GM20431 (cell line): ENCODE data around the gene KRT77.
"Not testable (repeated sequence)": the region's sequence is repeated elsewhere in the genome, so short reads cannot be mapped to it uniquely, and the experiment has no call there.

Experiments
- in situ Hi-C: fragments of 300-500 bp; cut with MseI, MboI; formaldehyde crosslinking; loops from one replicate; pipeline ENCODE4 v1.15.0; 2020; ENCODE audit warnings: low sequenced_read_pairs; ENCODE audit not compliant: unreplicated experiment

Gene KRT77

GRCh38 chr12:52703424-52703823 is at the start of gene KRT77:
Gene KRT77, minus strand, starts transcription at chr12:52703524. Its CDS starts 90 bp downstream, at chr12:52703434.
- in situ Hi-C loops = no loop called here

- in situ Hi-C loops = no loop called here
These were observed 49.2 kb upstream of the KRT77 start for GRCh38 chr12:52752516-52752915.

- in situ Hi-C loops = no loop called here
These were observed 48.5 kb upstream of the KRT77 start for GRCh38 chr12:52751795-52752194.

DNA sequence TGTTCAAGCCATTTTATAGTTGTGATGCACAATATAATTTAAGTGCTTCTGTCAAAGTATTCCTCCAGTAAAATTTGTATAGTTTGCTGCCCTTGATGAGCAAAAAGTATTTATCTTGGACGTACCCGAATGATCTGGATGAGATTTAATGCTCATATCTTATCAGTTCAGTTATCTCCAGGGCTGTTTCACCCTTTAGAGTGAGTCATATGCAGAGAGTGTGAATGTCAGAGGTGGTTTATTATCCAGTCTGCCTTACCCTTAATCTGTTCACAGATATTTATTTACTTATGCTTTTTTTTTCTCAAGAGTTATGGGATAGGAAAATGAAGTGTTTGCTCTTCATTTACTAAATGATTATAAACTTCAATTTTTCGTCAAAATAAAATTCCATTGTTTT is 47.2 kb upstream of the KRT77 start:
- in situ Hi-C loops = not testable (repeated sequence)

GRCh38 chr12:52749827-52750226 is 46.5 kb upstream of the KRT77 start:
- in situ Hi-C loops = no loop called here

GRCh38 chr12:52748578-52748977 is 45.3 kb upstream of the KRT77 start:
- in situ Hi-C loops = no loop called here

GRCh38 chr12:52745554-52745953 is 42.2 kb upstream of the KRT77 start:
- in situ Hi-C loops = no loop called here

- in situ Hi-C loops = no loop called here
These were observed 41.3 kb upstream of the KRT77 start for GRCh38 chr12:52744493-52745156.

DNA sequence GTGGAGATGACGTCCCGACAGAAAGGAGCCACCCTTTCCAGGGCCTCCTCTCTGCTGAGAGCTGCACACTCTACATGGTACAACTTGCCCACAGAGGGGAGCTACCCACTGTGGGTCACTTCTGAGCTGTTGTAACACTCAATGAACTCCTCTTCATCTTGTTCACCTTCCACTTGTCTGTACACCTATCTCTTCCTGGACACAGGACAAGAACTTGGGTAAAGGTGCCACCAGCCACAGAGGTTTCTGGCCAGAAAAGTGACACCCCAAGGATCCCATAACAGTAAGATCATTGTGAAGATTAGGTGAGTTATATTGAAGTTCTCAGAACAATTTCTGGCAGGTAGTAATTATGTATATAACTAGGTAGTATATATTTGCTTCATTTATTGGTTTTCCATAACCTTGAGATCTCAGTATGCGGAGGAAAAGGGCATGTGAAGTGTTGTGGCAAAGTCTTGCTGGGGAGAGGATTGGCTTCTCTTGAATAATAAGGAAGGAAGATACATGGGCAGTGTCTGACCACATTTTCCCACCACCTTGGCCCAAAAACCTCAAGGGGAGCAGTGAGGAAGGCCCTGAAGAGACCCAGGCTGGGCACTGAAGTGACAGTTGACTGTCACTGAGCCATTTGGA is 39.6 kb upstream of the KRT77 start:
- in situ Hi-C loops = no loop called here

- in situ Hi-C loops = no loop called here
These were observed 38.9 kb upstream of the KRT77 start for GRCh38 chr12:52742196-52742580.

DNA sequence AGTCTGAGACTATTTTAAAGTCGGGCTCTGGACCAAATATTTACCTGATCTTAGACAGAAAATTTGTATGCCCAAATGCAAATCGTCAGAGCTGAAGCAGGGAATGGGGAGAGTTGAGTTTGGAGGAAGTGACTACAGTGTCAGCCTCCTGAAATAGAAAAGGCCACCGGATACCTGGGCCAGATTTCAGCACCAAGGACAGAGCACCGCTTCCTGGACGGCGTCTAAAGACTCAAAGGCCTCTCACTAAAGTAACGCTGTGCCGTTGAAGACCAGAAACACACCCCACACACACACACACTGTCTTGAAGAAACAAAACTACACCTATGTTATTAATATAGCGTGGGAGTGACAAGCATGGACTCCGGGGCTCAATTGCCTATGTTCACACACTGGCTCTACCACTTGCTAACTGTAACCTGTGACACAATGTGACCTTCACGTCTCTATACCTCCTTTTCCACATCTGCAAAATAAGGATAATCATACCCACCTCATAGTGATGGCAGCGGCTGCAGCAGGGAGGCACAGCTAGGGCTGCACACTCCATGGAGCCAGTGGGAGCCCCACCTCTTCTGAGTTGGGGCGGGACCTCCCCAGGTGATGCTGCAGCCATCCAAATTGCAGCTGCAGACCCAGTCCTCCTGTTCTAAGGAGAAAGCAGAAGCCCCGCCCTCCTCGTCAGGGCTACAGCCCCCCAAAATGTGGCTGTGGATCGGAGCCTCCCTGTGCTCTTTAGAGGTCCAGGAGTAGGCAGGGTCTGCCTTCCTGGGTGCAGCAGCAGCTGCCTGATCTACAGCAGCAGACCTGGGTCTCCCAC is 38.3 kb upstream of the KRT77 start:
- in situ Hi-C loops = no loop called here

DNA sequence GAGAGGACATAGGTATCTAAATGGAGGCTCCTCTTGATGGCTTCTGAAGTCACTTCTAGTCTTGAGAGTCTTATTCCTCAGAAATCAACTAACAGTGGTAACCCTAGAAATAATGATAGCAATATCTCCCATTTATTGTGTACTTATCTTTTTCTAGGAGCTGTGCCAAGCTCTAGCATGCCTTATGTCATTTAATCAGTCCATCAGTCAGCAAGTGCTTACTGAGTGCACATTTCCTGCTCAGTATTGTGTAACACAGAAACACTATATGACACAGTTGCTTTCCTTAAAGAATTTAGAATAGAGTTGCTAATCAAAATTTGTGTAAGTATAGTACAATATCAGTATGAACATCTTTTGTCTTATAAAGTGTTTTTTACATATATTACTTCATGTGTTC is 37.3 kb upstream of the KRT77 start:
- in situ Hi-C loops = no loop called here

DNA sequence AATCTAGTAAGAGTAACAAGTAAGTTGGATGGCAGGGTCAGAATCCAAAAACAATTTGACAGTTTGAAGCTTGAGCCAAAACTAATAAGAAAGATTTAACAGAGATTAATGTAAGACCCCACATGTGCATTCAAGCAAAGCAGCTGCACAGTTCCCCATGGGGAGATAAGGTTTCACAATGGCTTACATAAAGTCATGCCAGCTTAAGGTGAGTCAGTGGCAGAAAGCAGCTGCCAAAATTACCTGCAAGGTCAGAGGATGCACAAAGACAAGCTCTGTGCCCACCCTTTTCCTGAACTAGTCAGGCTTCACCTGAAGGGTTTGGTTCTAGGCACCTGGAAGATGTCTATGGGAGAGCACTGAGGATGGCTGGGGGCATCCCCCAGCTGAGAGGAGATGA is 36.6 kb upstream of the KRT77 start:
- in situ Hi-C loops = no loop called here

DNA sequence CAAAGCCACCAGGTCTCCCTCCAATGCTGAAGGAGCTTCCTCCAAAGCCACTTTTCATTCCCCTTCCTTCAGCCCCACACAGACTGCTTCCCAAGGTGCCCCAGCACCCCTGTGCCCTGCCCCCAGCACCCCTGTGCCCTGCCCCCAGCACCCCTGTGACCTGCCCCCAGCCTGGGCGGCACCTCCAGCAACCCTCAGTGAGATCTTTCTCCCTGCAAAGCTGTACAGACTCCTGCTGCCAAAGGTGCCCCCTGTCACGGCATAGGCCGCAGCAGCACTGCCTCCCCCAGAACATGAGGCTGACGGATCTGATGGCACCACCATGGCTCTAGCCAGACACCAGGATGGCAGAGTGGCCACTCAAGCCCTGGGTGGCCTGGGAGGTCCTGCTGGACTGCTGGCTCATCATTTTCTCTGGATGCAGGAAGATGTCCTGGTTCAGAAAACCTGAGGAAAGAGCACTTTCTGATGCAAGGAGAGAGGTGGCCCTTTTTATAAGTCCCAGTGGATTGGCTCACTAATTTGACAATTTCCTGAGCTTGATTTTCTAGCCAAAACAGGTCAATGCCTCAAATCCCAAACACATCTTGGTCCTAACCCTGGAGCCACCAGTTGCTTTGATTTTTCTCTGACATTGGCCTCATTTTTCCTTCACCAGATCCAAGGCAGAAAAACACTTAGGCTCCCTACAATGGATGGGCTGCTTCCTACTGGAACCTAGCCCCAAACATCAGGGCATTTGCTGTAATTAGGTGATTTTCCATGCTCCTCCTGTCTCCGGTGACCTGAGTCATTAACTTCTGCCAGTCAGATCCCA is 32.7 kb upstream of the KRT77 start:
- in situ Hi-C loops = no loop called here

- in situ Hi-C loops = no loop called here
These were observed 31.8 kb upstream of the KRT77 start for GRCh38 chr12:52735106-52735505.

DNA sequence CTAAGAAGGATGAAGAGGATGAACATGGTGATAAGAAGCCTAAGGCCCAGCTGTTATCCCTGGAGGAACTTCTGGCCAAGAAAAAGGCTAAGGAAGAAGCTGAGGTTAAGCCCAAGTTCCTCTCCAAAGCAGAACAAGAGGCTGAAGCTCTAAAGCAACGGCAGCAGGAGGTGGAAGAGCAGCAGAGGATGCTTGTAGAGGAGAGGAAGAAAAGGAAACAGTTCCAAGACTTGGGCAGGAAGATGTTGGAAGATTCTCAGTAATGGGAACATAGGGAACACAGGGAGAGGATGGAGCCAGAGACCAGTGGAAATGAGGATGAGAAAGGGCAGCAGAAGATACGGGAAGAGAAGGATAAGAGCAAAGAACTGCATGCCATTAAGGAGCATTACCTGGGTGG is 27.5 kb upstream of the KRT77 start:
- in situ Hi-C loops = no loop called here

- in situ Hi-C loops = no loop called here
These were observed 27.1 kb upstream of the KRT77 start for GRCh38 chr12:52730383-52730782.

GRCh38 chr12:52729147-52729546 is 25.8 kb upstream of the KRT77 start:
- in situ Hi-C loops = no loop called here

DNA sequence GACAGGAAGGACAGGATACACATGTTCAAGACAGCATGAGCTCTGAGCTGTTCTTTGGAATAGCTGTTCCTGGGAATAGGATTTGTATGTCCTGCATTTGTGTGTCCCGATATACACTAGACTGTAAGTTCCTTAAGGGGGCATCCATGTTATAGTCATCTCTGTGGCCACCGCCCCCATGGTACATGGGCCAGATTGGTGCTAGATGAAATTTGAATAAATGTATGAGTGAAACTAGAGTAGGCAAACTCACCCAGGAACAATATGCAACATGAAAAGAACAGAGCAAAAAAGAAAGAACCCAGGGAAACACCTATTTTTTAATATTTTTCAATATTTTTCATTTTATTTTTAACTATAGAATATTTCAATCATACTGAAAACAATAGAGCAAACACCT is 25.1 kb upstream of the KRT77 start:
- in situ Hi-C loops = no loop called here

DNA sequence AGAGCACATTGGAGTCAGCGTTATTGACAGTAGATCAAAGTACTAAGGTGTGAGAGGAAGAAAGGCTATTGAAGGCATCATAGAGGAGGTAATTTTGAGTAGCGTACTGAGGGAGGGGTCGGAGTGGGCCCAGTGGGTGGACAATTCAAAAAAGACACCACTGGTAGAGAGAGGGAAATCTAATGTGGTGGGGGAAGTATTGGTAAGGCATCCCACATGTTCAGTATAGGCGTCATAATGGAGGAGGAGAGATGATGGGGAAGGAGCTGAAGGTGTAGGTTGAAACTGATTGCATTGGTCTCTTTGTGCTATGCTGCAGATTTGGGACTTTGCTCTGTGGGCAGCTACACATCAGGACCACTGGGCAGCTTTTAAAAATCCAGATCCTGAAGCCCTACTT is 23.7 kb upstream of the KRT77 start:
- in situ Hi-C loops = no loop called here
